SK-N-SH (cell line): Measurements from ENCODE around the gene PIAS2. TPM values are rescaled to one million over a fixed set of nuclear protein-coding genes. Genes with fewer than 3 reads are reported as not detected.

Experiments used
- CTCF ChIA-PET: fragments of 300-600, 350-600 bp; formaldehyde crosslinking; extraction: SDS; loops from one replicate; lab custom pipeline; 2021; lab: Yijun Ruan, JAX
- POLR2A ChIA-PET: fragments of 350-600 bp; sonication (Branson Sonifier 250); formaldehyde crosslinking; extraction: SDS; loops from one replicate; lab custom pipeline; 2020; ENCODE audit warnings: antibody characterized with exemption, inconsistent platforms; lab: Yijun Ruan, JAX
- DNase-seq: peaks from one replicate; pipeline ENCODE4 v3.0.0; 2012
- H2AFZ ChIP-seq: fragments of 200-600 bp; sonication (generic); 2 replicates; pipeline ENCODE4 v1.8.1; 2016; ENCODE audit warnings: antibody characterized with exemption, mild to moderate bottlenecking, low read depth
- H3F3A ChIP-seq: fragments of 200-600 bp; sonication (generic); replicated peaks from 2 replicates; pipeline ENCODE3; 2016; ENCODE audit warnings: antibody characterized with exemption, mild to moderate bottlenecking; ENCODE audit not compliant: insufficient read depth
- H3K27ac ChIP-seq, 2 experiments: fragments of 200-500 bp in 1 of 2; fragments of 200-600 bp in 1 of 2; sonication (Bioruptor generic) in 1 of 2; sonication (generic), shearing (Covaris generic) in 1 of 2; 2 replicates each; pipeline versions ENCODE4 v1.5.1 to v1.6.1; 2014 to 2016; ENCODE audit warnings: low read depth in 2 of 2, inconsistent platforms in 1 of 2, low read length in 1 of 2, mild to moderate bottlenecking in 1 of 2, mixed read lengths in 1 of 2
- H3K27me3 ChIP-seq: fragments of 200-600 bp; sonication (generic), shearing (Covaris generic); 2 replicates; pipeline ENCODE4 v1.6.1; 2016; ENCODE audit warnings: mixed run types; ENCODE audit not compliant: insufficient read depth
- H3K36me3 ChIP-seq, 2 experiments: fragments of 200-500 bp in 1 of 2; fragments of 200-600 bp in 1 of 2; sonication (Bioruptor generic) in 1 of 2; sonication (generic) in 1 of 2; replicated peaks in 1 of 2; 2 replicates each; pipeline versions ENCODE3 to v1.5.1; 2014 to 2016; ENCODE audit warnings: low read length in 1 of 2, mild to moderate bottlenecking in 1 of 2; ENCODE audit not compliant: insufficient read depth in 2 of 2, control insufficient read depth in 1 of 2
- H3K4me1 ChIP-seq, 2 experiments: fragments of 200-500 bp in 1 of 2; fragments of 200-600 bp in 1 of 2; sonication (Bioruptor generic) in 1 of 2; sonication (generic), shearing (Covaris generic) in 1 of 2; 2 replicates each; pipeline versions ENCODE4 v1.5.1 to v1.6.1; 2014 to 2016; ENCODE audit warnings: low read depth in 1 of 2, low read length in 1 of 2, mixed run types in 1 of 2; ENCODE audit not compliant: insufficient read depth in 2 of 2, control insufficient read depth in 1 of 2
- H3K4me2 ChIP-seq: fragments of 200-600 bp; sonication (generic), shearing (Covaris generic); 2 replicates; pipeline ENCODE4 v1.6.1; 2017; ENCODE audit warnings: mixed run types
- H3K4me3 ChIP-seq, 2 experiments: fragments of 200-500 bp in 1 of 2; fragments of 200-600 bp in 1 of 2; sonication (Bioruptor generic) in 1 of 2; sonication (generic), shearing (Covaris generic) in 1 of 2; 2 replicates each; pipeline versions ENCODE4 v1.5.1 to v1.8.1; 2014 to 2016; ENCODE audit warnings: low read depth in 2 of 2, inconsistent platforms in 1 of 2, low read length in 1 of 2, mild to moderate bottlenecking in 1 of 2, mixed read lengths in 1 of 2, moderate library complexity in 1 of 2
- H3K79me2 ChIP-seq: fragments of 200-600 bp; sonication (generic); 2 replicates; pipeline ENCODE4 v1.8.1; 2017; ENCODE audit warnings: mild to moderate bottlenecking; ENCODE audit not compliant: insufficient read depth
- H3K9ac ChIP-seq: fragments of 200-600 bp; sonication (generic); 2 replicates; pipeline ENCODE4 v1.6.1; 2017; ENCODE audit warnings: mixed run types
- H3K9me2 ChIP-seq: fragments of 200-600 bp; sonication (generic); 2 replicates; pipeline ENCODE4 v1.6.1; 2017; ENCODE audit warnings: mixed run types
- H3K9me3 ChIP-seq: fragments of 200-600 bp; sonication (generic); 2 replicates; pipeline ENCODE4 v1.6.1; 2017; ENCODE audit warnings: mixed run types, mild to moderate bottlenecking, moderate library complexity
- H4K20me1 ChIP-seq: fragments of 200-600 bp; sonication (generic); 2 replicates; pipeline ENCODE4 v1.6.1; 2017; ENCODE audit warnings: mild to moderate bottlenecking, mixed run types; ENCODE audit not compliant: insufficient read depth
- CHD2 ChIP-seq: fragments of 150-350 bp; IDR thresholded peaks from 2 replicates; pipeline ENCODE4 v1.6.1; 2018; ENCODE audit warnings: low read length; ENCODE audit not compliant: partially characterized antibody
- ELF1 ChIP-seq: IDR thresholded peaks from 2 replicates; pipeline ENCODE4 v1.4.0; 2012
- EP300 ChIP-seq, 2 experiments: IDR thresholded peaks; 2 replicates each; pipeline versions ENCODE4 v1.4.0 to v1.6.1; 2012; ENCODE audit warnings: borderline replicate concordance in 1 of 2, low read depth in 1 of 2, low read length in 1 of 2
- EZH2phosphoT487 ChIP-seq: fragments of 200-600 bp; sonication (generic); IDR thresholded peaks from 2 replicates; pipeline ENCODE4 v1.6.1; 2017; ENCODE audit warnings: low read depth, mixed run types, mild to moderate bottlenecking, antibody characterized with exemption, moderate library complexity, borderline replicate concordance
- FOSL2 ChIP-seq: IDR thresholded peaks from 2 replicates; pipeline ENCODE4 v1.4.0; 2012; ENCODE audit warnings: low read depth, mild to moderate bottlenecking, moderate library complexity, borderline replicate concordance
- FOXM1 ChIP-seq: IDR thresholded peaks from 2 replicates; pipeline ENCODE4 v1.4.0; 2012; ENCODE audit warnings: low read depth, mild to moderate bottlenecking
- IRF3 ChIP-seq: fragments of 150-350 bp; IDR thresholded peaks from 2 replicates; pipeline ENCODE4 v1.6.1; 2016; ENCODE audit warnings: mild to moderate bottlenecking, low read depth, low read length
- JUND ChIP-seq: IDR thresholded peaks from 2 replicates; pipeline ENCODE4 v1.4.0; 2012
- MEF2A ChIP-seq: IDR thresholded peaks from 2 replicates; pipeline ENCODE4 v1.4.0; 2012; ENCODE audit warnings: low read depth, borderline replicate concordance
- NFIC ChIP-seq: IDR thresholded peaks from 2 replicates; pipeline ENCODE4 v1.4.0; 2012; ENCODE audit warnings: borderline replicate concordance
- PBX3 ChIP-seq: IDR thresholded peaks from 2 replicates; pipeline ENCODE4; 2012
- POLR2AphosphoS5 ChIP-seq: IDR thresholded peaks from 2 replicates; pipeline ENCODE4 v1.6.1; 2012; ENCODE audit warnings: low read depth, low read length
- RAD21 ChIP-seq: IDR thresholded peaks from 2 replicates; pipeline ENCODE4 v1.6.1; 2012; ENCODE audit warnings: mild to moderate bottlenecking, low read length
- RFX5 ChIP-seq: IDR thresholded peaks from 2 replicates; pipeline ENCODE4 v1.6.1; 2012; ENCODE audit warnings: mild to moderate bottlenecking, improper control_type of control experiment, low read length
- RXRA ChIP-seq: IDR thresholded peaks from 2 replicates; pipeline ENCODE4 v1.4.0; 2012; ENCODE audit warnings: low read depth, mild to moderate bottlenecking, borderline replicate concordance
- SIN3A ChIP-seq: IDR thresholded peaks from 2 replicates; pipeline ENCODE4 v1.6.1; 2012; ENCODE audit warnings: low read depth, mild to moderate bottlenecking, low read length, moderate library complexity, borderline replicate concordance
- SMC3 ChIP-seq: IDR thresholded peaks from 2 replicates; pipeline ENCODE4 v1.6.1; 2012; ENCODE audit warnings: low read depth, low read length, improper control_type of control experiment
- TAF1 ChIP-seq: IDR thresholded peaks from 2 replicates; pipeline ENCODE4 v1.6.1; 2012; ENCODE audit warnings: low read depth, mild to moderate bottlenecking, low read length, moderate library complexity, borderline replicate concordance
- ZBTB33 ChIP-seq: IDR thresholded peaks from 2 replicates; pipeline ENCODE4 v1.4.0; 2012; ENCODE audit warnings: low read depth, borderline replicate concordance
- WGBS: methylation state at CpG from one replicate; pipeline ENCODE4 v1.1.6; 2017; ENCODE audit warnings: low lambda C conversion rate; 5-methylcytosine and 5-hydroxymethylcytosine counted together
- polyA plus RNA-seq, 3 experiments: library from polyadenylated mRNA; depleted of rRNA; stranded (reverse); fragments of >200 nt; gene quantifications; 2 replicates each; pipeline ENCODE4 v1.2.3, GENCODE V29; 2012

Gene PIAS2
- polyA plus RNA-seq, 1 of the 3 experiments (the other 2 are of a cell fraction): 9.0 TPM

- CTCF ChIA-PET: no interaction called here
- no peak overlapping the region for H2AFZ ChIP-seq
- no peaks in the 10 kb centered on the region for H3K79me2 ChIP-seq
- no peaks in the 10 kb centered on the region for H4K20me1 ChIP-seq
- H3K9me2 ChIP-seq: no peaks in the 10 kb centered on the region
- H3K4me2 ChIP-seq: no peak overlapping the region
- H3K4me1 ChIP-seq: no peaks in the 10 kb centered on the region
- H3K4me3 ChIP-seq: no peak overlapping the region
- 94% methylated on average over 4 of the region's 4 CpGs for WGBS
- H3K27ac ChIP-seq: no peak overlapping the region
- no peak overlapping the region for H3K9ac ChIP-seq
- no peak for DNase-seq
- no peak for TF ChIP-seq NFIC
- no peak for TF ChIP-seq FOSL2
- TF ChIP-seq IRF3: no peak
- no peak for TF ChIP-seq ZBTB33
- TF ChIP-seq RFX5: no peak
- no peak for TF ChIP-seq SIN3A
- no peak for TF ChIP-seq MEF2A
- no peak for TF ChIP-seq TAF1
- TF ChIP-seq ELF1: no peak
- no peak for TF ChIP-seq PBX3
- no peak for TF ChIP-seq CHD2
- no peak for TF ChIP-seq RAD21
- no peak for TF ChIP-seq POLR2AphosphoS5
- no peak for TF ChIP-seq EZH2phosphoT487
- TF ChIP-seq RXRA: no peak
- no peak for TF ChIP-seq SMC3
- no peak for TF ChIP-seq JUND
- TF ChIP-seq FOXM1: no peak
- no peak for TF ChIP-seq EP300 (IDR thresholded peaks at IDR 0.05; ENCODE audit: borderline replicate concordance in 1 of 2, low read depth in 1 of 2, low read length in 1 of 2)
- POLR2A ChIA-PET: no interaction called here
- peaks cover 0 to 14% of the 10 kb centered on the region in 2 experiments for H3K36me3 ChIP-seq
- no peaks in the 10 kb centered on the region for H3K9me3 ChIP-seq
- no peaks in the 10 kb centered on the region for H3K27me3 ChIP-seq
- H3F3A ChIP-seq: no peaks in the 10 kb centered on the region
Measured at GRCh38 chr18:46858290-46858689, 59.0 kb downstream of the PIAS2 start.
